ENCODE measurements around the gene LASP1.
"Not testable (repeated sequence)": the region's sequence is repeated elsewhere in the genome, so short reads cannot be mapped to it uniquely, and the experiment has no call there.

GRCh38 chr17:38933962-38934361, 64.1 kb downstream of the LASP1 start:
- not testable (repeated sequence) for TF ChIP-seq EZH2 (IDR thresholded peaks at IDR 0.05; ENCODE audit: low read length); CTCF (optimal IDR thresholded peaks at IDR 0.05 in 1 of 3, IDR thresholded peaks at IDR 0.05 in 1 of 3, conservative IDR thresholded peaks at IDR 0.05 in 1 of 3; ENCODE audit: extremely low read depth in 1 of 3, insufficient read depth in 2 of 3, low read length in 3 of 3)

All from keratinocyte (primary cell).